ENCODE data around the gene ANKAR.

DNA sequence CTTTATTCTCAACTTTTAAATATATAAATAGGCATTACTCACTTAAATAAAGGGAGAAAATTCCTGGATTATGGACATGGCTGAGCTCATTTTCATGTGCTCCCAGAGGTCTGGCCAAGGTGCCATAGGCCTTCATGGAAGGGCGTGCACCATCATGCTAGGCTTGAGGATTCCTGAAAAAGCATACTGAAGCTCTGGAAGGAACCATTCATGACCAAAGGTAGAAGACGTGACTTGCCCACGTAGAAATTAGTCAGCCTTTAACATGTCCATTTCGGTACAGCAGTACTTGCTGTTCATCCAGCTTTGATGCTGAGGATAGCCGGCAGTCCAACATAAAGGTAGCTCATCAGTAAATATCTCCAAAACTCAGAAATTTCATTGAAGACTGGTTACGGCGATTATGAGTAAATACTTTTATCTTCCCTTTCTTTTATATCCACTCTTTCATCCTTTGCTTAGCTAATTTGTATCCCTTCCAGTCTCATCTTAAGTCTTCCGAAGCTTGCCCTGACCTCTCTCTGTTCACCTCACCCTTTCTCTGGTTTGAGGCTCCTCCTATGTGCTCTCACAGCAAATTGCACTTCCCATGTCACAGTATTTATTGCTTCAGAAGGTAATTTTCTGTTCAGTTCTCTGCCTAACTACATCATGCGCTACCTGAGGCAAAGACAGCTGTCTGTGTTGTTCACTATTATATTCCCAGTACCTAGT is 45.5 kb upstream of the ANKAR start:
- TF ChIP-seq, protein P1, sequence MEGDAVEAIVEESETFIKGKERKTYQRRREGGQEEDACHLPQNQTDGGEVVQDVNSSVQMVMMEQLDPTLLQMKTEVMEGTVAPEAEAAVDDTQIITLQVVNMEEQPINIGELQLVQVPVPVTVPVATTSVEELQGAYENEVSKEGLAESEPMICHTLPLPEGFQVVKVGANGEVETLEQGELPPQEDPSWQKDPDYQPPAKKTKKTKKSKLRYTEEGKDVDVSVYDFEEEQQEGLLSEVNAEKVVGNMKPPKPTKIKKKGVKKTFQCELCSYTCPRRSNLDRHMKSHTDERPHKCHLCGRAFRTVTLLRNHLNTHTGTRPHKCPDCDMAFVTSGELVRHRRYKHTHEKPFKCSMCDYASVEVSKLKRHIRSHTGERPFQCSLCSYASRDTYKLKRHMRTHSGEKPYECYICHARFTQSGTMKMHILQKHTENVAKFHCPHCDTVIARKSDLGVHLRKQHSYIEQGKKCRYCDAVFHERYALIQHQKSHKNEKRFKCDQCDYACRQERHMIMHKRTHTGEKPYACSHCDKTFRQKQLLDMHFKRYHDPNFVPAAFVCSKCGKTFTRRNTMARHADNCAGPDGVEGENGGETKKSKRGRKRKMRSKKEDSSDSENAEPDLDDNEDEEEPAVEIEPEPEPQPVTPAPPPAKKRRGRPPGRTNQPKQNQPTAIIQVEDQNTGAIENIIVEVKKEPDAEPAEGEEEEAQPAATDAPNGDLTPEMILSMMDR (conservative IDR thresholded peaks at IDR 0.05; ENCODE audit: low read depth, low read length) = no peak
- TF ChIP-seq EZH2 (IDR thresholded peaks at IDR 0.05; ENCODE audit: borderline replicate concordance, low read depth, low read length, poor library complexity, severe bottlenecking) = no peak
